BE2C (cell line): ENCODE data around the gene JAKMIP3.

ENCODE experiments used
- DNase-seq: peaks from one replicate; pipeline ENCODE4 v3.0.0-alpha.2; 2020
- H3K27me3 ChIP-seq: fragments of 250-450 bp; sonication (Bioruptor Pico); 2 replicates; pipeline ENCODE4 v1.5.1; 2020; ENCODE audit warnings: mild to moderate bottlenecking
- H3K36me3 ChIP-seq: fragments of 250-450 bp; sonication (Bioruptor Pico); 2 replicates; pipeline ENCODE4 v1.5.1; 2020; ENCODE audit warnings: mild to moderate bottlenecking
- H3K4me1 ChIP-seq: fragments of 250-450 bp; sonication (Bioruptor Pico); 2 replicates; pipeline ENCODE4 v1.5.1; 2020
- H3K4me3 ChIP-seq: 2 replicates; pipeline ENCODE4 v1.5.1; 2011; ENCODE audit warnings: low read depth, low read length
- H3K9me3 ChIP-seq: fragments of 250-450 bp; sonication (Bioruptor Pico); 2 replicates; pipeline ENCODE4 v1.5.1; 2020
- TF ChIP-seq, protein P1 (sequence below): IDR thresholded peaks from 2 replicates; pipeline ENCODE4 v1.5.1; 2012; ENCODE audit warnings: mild to moderate bottlenecking, low read depth, low read length

Gene JAKMIP3

DNA sequence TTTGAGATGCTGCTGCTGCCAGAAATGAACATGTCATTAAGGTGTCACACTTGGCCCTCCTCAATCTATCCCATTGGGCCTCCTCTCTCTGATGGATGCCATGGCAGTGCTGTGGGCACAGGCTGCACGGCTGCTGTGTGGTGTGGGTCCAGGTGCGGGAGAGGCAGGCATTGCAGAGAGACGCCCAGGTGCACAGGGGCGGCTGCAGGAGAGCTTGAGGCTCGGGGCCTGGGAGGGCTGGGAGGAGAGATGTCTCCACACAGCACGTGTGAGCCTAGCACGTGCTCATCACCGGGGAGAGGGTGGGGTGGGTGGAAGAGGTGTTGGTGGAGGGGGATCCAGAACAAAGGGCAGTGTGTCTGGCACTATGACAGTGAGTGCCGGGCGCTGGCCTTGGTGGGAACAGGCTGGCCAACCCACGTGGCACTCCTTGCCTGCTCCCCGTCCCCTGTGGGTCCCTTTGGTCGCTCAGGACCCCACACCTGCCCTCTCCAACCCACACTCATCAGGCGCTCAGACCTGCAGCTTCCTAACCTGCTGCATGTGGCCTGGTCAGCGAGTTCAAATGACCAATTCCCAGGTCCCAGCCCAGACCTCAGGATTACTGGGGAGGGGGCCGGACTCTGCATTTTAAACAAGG is 44.1 kb upstream of the JAKMIP3 start:
- no peak for DNase-seq
- Histone ChIP-seq H3K4me1 (no peaks in the 10 kb centered on the region), H3K4me3 (no peak overlapping the region), H3K27me3 (peaks cover 14% of the 10 kb centered on the region), H3K36me3 (no peaks in the 10 kb centered on the region), H3K9me3 (no peaks in the 10 kb centered on the region)
- TF ChIP-seq, protein P1, sequence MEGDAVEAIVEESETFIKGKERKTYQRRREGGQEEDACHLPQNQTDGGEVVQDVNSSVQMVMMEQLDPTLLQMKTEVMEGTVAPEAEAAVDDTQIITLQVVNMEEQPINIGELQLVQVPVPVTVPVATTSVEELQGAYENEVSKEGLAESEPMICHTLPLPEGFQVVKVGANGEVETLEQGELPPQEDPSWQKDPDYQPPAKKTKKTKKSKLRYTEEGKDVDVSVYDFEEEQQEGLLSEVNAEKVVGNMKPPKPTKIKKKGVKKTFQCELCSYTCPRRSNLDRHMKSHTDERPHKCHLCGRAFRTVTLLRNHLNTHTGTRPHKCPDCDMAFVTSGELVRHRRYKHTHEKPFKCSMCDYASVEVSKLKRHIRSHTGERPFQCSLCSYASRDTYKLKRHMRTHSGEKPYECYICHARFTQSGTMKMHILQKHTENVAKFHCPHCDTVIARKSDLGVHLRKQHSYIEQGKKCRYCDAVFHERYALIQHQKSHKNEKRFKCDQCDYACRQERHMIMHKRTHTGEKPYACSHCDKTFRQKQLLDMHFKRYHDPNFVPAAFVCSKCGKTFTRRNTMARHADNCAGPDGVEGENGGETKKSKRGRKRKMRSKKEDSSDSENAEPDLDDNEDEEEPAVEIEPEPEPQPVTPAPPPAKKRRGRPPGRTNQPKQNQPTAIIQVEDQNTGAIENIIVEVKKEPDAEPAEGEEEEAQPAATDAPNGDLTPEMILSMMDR = no peak

DNA sequence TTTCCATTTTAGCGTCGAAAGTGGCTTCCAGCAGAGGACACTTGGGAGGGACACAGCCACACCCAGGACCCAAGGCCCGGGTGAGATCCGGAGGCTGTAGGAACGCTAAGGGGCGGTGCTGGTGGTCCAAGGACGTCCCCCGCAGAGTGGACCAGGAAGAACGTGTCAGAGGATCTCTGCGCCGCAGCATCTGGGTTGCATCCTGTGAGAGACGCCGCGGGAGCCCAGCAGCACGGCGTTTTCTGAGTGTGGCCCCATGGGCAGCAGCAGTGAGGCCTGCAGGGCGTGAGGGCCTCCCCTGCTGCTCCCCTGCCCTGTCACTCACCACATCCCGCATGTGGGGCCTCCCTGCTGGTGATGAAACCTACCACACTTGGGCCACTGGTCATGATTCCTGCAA is 43.5 kb upstream of the JAKMIP3 start:
- Histone ChIP-seq H3K27me3 (peaks cover 19% of the 10 kb centered on the region), H3K36me3 (no peaks in the 10 kb centered on the region), H3K4me3 (no peak overlapping the region), H3K9me3 (no peaks in the 10 kb centered on the region), H3K4me1 (no peaks in the 10 kb centered on the region)
- DNase-seq = no peak
- TF ChIP-seq, protein P1 = no peak

DNA sequence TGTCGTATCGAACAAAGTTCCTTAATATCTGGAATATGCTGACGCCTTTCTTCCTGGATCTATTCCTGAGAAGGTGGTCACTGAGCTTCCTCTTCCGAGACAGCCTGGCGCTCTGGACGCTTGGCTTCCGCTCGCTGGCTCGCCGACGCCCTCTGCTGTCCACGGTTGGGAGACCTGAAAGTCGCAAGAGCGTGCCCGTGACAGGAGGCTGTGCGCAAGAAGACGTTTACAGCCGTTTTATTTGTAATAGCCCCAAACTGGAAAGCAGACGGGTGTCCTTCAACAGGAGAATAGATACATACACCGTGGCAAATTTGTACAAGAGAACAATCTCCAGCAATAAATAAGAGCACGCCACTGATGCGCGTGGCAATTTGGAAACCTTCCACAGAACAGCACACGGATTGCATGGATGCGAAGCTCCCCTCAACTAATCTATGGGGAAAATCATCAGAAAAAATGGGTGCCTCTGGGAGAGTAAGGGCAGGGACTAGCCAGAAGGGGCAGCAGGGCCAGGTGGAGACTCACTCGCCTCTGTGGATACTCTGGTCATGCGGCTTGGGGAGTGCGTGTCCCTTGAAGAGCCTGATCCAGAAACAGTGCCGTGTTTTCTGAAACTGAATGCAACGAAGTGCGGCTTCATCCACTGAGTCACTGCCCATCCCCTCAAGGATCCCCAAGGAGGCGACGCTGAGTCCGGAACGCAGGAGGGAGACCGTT is 42.5 kb upstream of the JAKMIP3 start:
- TF ChIP-seq, protein P1 = peak; percentile 82
- peak; percentile 83 for DNase-seq
- peaks cover 22% of the 10 kb centered on the region for H3K27me3 ChIP-seq
- H3K36me3 ChIP-seq = no peaks in the 10 kb centered on the region
- H3K4me1 ChIP-seq = no peaks in the 10 kb centered on the region
- peak overlapping the region; percentile 45 for H3K4me3 ChIP-seq
- H3K9me3 ChIP-seq = no peaks in the 10 kb centered on the region

DNA sequence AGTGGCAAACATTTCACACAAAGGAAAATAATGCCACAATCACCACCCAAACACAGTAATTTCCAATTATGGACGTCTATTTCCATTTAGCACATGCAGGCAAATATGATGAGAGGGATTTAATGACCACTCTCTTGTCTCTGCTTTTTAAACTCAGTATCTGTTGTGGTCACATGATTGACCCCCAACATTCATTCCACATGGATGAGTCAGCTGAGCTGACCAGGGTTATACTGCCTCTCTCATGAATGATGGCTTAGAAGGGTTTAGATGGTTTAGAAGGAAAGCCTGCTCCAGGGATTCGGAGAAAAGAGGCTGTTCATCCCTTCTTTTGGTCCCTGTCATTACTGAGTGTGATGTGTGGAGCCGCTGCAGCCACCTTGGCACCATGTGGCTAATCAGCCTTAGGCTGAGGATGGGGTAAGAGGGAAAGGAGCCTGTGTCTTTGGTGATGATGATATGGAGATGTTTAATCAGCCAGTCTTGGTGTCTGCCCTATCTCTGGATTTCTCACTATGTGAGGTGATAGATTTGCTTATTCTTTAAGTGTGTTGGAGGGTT is 38.2 kb upstream of the JAKMIP3 start:
- no peaks in the 10 kb centered on the region for H3K4me1 ChIP-seq
- TF ChIP-seq, protein P1 = no peak
- no peaks in the 10 kb centered on the region for H3K36me3 ChIP-seq
- peaks cover 24% of the 10 kb centered on the region for H3K27me3 ChIP-seq
- DNase-seq = no peak
- no peak overlapping the region for H3K4me3 ChIP-seq
- no peaks in the 10 kb centered on the region for H3K9me3 ChIP-seq

DNA sequence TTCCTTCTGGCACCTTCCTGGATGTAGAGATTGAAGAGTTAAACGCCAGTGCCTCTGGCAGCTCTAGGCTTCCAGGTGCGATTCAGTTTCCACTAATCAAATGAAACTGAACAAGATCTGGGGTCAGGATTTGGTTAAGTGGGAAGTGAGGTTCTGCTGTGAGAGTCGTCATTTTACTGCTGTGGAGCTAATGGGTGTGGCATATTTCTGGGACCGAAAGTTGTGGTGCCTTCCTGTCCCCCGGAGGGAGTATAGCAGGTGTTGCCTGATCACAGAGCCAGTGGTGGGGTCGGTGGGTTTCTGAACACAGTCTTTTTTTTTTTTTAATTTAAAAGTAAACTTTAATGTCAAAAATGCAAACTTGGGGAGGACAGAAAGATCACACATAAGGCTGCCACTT is 37.0 kb upstream of the JAKMIP3 start:
- TF ChIP-seq, protein P1 = no peak
- H3K36me3 ChIP-seq = no peaks in the 10 kb centered on the region
- no peak for DNase-seq
- H3K27me3 ChIP-seq = peaks cover 18% of the 10 kb centered on the region
- no peaks in the 10 kb centered on the region for H3K4me1 ChIP-seq
- no peak overlapping the region for H3K4me3 ChIP-seq
- H3K9me3 ChIP-seq = no peaks in the 10 kb centered on the region
